MM.1S (cell line): ENCODE measurements around the gene AADAT.

Source experiments
- EZH2 ChIP-seq: fragments of 300-600 bp; sonication (generic); optimal IDR thresholded peaks from 2 replicates; pipeline ENCODE3; 2017; ENCODE audit warnings: low read depth, mild to moderate bottlenecking, antibody characterized with exemption, low read length, mixed read lengths
- TF ChIP-seq, protein P1 (sequence below): fragments of 300-600 bp; sonication (generic); IDR thresholded peaks from 2 replicates; pipeline ENCODE4 v1.5.1; 2016; ENCODE audit warnings: antibody characterized with exemption, low read length, mixed read lengths

DNA sequence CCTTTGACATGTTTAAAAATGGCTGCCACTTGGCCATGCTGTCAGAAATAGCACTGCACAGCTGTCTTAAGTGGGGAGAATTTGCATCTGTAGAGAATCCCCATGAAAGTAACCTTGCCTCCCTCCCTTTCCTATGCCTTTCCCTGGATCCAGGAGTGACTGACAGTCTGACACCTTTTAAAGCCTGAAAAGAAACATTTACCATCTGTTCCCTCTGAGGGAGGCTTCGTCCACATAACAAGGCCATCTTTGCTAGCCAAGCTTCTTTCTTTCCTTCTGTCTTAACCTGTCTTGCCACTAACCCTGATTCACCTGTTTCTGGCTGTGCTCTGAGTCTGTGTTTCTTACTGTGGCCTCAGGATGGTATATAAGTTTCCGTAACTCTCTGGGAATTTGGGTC is 21.3 kb upstream of the AADAT start:
- no peak for TF ChIP-seq EZH2
- TF ChIP-seq, protein P1, sequence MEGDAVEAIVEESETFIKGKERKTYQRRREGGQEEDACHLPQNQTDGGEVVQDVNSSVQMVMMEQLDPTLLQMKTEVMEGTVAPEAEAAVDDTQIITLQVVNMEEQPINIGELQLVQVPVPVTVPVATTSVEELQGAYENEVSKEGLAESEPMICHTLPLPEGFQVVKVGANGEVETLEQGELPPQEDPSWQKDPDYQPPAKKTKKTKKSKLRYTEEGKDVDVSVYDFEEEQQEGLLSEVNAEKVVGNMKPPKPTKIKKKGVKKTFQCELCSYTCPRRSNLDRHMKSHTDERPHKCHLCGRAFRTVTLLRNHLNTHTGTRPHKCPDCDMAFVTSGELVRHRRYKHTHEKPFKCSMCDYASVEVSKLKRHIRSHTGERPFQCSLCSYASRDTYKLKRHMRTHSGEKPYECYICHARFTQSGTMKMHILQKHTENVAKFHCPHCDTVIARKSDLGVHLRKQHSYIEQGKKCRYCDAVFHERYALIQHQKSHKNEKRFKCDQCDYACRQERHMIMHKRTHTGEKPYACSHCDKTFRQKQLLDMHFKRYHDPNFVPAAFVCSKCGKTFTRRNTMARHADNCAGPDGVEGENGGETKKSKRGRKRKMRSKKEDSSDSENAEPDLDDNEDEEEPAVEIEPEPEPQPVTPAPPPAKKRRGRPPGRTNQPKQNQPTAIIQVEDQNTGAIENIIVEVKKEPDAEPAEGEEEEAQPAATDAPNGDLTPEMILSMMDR: no peak
